Measurements from ENCODE around the gene APOL3.
"Not testable (repeated sequence)": the region's sequence is repeated elsewhere in the genome, so short reads cannot be mapped to it uniquely, and the experiment has no call there.

APOL3 gene

DNA sequence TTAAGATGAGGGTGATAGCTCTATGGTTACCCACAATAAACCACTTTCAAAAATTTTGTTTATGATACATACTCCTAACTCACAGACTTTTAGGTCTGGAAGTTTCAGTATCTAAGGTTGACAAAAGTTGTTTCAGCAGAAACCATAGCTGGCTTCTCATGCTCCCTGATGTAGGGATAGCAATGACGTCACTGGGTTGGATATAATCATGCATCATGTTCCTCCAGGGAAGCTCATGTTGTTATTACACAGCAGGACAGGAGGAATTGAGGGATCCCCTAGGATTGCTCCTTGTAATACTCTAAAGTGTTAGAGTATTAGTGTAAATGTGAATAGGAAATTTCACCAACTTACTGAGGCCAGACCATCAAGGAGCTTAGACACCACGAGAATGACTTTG is 23.6 kb downstream of the APOL3 start:
- DNase-seq: no peak
- ATAC-seq: no peak
- Mint-ChIP-seq H3K4me3 (no peak overlapping the region), H3K27me3 (no peaks in the 10 kb centered on the region), H3K9me3 (no peaks in the 10 kb centered on the region), H3K4me1 (peaks cover 20% of the 10 kb centered on the region), H3K27ac (no peak overlapping the region)

DNA sequence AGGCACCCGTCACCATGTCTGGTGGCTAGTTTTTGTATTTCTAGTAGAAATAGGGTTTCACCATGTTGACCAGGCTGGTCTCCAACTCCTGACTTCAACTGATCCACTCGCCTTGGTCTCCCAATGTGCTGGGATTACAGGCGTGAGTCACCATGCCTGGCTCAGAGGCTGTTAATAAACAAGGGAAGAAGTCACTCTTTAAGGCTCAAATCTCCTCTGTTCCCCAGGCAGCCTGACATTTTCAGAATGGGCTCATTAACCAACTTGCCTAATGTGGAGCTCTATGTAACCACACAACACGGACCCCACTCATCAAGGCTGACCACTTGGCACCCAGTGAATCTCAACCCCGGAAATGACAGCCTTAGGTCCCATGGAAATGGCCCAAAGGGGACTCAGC is 24.1 kb downstream of the APOL3 start:
- no peak overlapping the region for H3K27ac Mint-ChIP-seq
- H3K4me1 Mint-ChIP-seq: peaks cover 20% of the 10 kb centered on the region
- H3K9me3 Mint-ChIP-seq: no peaks in the 10 kb centered on the region
- H3K27me3 Mint-ChIP-seq: no peaks in the 10 kb centered on the region
- no peak for ATAC-seq
- DNase-seq: no peak
- H3K4me3 Mint-ChIP-seq: no peak overlapping the region

DNA sequence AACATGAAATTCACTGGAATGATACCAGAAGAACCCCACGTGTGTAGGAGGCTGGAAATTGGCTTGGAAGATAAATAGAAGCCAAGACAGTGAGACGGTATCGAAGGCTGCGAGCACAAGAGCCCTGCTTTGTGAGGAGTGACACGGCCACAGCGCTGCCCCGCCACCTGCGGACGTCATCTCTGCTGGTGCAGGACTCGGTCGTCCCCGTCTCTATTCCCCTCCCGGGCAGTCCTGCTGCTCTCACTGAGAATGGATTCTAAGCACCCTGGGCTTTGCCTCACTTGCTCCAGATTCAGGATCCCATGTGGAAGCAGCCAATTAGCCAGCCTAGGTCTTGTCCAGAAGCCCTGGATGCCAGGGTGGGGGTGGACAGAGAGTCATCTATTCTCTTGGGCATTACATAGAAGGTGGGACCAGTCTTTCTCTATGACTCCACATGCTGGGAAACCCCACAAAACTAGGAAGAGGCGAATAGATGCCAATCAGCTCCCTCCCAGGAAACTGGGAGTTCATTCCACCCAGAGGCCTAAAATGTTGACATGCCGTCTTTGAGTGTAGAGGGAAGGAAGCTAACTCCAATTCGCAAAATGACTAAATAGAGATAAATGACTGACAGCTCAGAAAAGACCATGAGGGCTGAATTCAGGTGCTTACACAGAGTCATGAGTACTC is 25.1 kb downstream of the APOL3 start:
- Mint-ChIP-seq H3K9me3 (no peaks in the 10 kb centered on the region), H3K27ac (no peak overlapping the region), H3K4me1 (peaks cover 20% of the 10 kb centered on the region), H3K27me3 (no peaks in the 10 kb centered on the region), H3K4me3 (no peak overlapping the region)
- DNase-seq: no peak
- no peak for ATAC-seq

DNA sequence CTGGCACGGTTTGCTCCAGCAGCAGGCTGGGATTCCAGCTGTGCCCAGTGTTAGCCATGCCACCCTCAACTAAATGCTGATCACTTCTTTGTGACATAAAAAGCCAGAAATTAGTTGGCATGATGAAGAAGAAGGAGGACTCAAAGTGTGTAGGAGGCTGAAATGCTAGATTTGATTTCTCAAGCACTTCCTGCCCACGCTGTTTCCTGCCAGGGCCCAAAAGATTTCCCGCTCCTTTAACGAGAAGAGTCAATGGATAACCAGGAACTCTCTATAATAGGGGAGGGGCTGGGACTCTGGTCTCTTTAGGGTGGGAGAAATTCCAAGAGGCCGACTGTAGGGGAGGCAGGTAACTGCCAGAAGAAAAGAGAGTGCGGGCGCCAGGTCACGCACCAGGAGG is 26.4 kb downstream of the APOL3 start:
- Mint-ChIP-seq H3K27ac (peak overlapping the region in 1 of 2 donors; percentile 46), H3K27me3 (no peaks in the 10 kb centered on the region), H3K9me3 (no peaks in the 10 kb centered on the region), H3K4me3 (no peak overlapping the region), H3K4me1 (peaks cover 19% of the 10 kb centered on the region)
- DNase-seq: no peak
- peak; percentile 45 for ATAC-seq

DNA sequence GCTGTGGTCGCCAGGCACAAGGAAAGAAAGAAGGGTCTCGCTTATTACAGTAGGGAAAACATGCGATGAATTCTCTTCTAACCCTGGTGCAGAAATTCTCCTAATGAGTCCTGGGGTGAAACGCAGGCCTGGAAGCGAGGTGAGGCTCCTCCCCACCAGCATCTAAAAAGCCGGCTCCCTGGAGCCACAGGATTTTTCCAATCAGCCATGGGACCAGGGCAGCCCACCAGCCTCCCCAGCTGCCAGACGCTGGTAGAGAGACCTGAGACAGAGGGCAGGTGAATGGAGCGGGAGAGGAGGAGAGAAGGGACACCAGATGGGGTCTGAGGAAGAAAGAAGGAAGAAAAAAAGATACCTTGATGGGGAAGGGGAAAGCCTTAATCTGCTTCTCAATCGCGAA is 28.6 kb downstream of the APOL3 start:
- H3K27ac Mint-ChIP-seq: no peak overlapping the region
- H3K4me3 Mint-ChIP-seq: no peak overlapping the region
- H3K4me1 Mint-ChIP-seq: peaks cover 14% of the 10 kb centered on the region

DNA sequence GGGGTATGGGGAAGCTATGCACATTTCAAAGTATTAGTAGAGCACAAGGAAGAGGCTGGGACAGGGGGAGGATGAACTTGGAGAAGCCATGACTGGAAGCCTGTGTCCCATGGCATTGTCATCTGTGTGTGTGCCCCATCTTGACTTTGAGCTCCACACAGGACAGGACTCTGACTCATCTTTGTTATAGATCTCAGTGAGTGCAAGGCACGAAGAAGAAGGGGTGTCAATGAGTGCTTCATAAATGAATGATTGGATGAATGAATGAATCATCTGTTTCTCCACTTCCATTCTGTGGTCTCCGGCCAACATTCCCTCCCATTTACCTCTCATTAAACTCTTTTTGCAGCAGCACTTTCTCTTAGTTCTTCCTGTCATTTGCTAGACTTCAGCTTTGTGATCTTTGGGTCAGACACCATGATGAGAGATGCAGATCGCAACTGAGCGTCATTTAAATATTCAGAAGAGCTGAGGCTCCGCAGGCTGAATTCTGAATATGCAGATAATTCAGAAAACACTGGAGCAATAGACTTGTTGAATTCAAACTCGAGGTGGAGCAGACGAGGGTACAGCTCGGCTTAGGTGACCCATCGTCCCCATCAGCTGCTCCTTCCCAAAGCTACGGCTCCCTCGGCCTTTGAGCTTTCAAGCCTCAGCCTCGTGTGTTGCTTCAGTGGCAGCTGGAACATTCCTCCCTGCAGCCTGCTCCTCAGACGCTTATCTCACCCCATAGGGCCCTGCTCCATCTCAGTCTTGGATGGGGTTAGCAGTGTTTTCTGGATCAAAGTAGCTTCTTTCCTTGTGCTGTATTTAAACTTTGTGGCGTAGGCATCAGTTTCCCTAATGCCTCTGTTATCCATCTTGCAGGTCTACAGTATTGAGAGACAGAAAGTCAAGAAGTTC is 30.8 kb downstream of the APOL3 start:
- H3K9me3 Mint-ChIP-seq: no peaks in the 10 kb centered on the region

More for the DNA sequence above, 28.6 kb downstream of the APOL3 start:
- Mint-ChIP-seq H3K9me3 (no peaks in the 10 kb centered on the region), H3K27me3 (peaks cover 3% of the 10 kb centered on the region)
- ATAC-seq (no peak), DNase-seq (no peak)

DNA sequence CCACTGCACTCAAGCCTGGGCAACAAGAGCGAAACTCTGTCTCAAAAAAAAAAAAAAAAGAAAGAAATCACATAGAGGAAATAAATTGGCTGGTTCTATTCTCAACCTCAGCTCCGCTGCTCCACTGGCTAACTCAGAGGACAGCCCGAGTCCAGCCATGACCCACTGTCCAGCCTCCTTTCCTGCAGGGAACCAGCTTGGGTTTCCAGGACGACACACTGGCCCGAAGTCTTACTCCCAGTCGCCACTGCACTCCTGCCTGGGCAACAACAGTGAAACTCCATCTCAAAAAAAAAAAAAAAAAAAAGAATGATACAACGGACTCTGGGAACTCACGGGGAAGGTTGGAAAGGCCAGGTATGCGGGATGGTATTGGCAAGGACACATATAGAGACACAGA is 31.5 kb downstream of the APOL3 start:
- Mint-ChIP-seq H3K9me3 (no peaks in the 10 kb centered on the region), H3K4me3 (no peak overlapping the region), H3K4me1 (peaks cover 14% of the 10 kb centered on the region), H3K27me3 (peaks cover 8% of the 10 kb centered on the region), H3K27ac (no peak overlapping the region)
- ATAC-seq: no peak
- no peak for DNase-seq

More for the DNA sequence above, 30.8 kb downstream of the APOL3 start:
- Mint-ChIP-seq H3K27ac (peak overlapping the region; percentile 37 to 77), H3K27me3 (peaks cover 8% of the 10 kb centered on the region), H3K4me3 (no peak overlapping the region), H3K4me1 (peaks cover 14% of the 10 kb centered on the region)
- no peak for DNase-seq
- ATAC-seq: no peak

DNA sequence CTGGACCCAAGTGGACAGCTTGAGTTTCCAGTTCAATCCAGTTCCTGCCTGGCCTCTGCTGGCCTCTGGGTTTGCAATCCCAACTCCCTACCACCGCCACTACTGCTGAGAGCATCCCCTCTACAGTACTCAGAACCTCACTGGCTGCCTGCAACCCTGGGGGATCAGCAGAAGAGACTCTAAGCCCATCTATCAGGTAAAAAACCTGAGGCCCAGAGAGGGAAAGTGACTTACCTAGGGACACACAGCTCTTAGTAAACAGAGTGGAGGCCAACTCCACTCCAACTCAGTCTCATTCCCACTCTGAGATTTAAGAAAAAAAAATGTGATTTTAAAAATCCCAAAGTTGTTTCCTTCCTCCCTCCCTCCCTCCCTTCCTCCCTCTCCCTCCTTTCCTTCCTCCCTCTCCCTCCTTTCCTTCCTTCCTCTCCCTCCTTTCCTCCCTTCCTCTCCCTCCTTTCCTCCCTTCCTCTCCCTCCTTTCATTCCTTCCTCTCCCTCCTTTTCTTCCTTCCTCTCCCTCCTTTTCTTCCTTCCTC is 34.5 kb downstream of the APOL3 start:
- H3K9me3 Mint-ChIP-seq: no peaks in the 10 kb centered on the region
- H3K27me3 Mint-ChIP-seq: peaks cover 8% of the 10 kb centered on the region
- H3K4me3 Mint-ChIP-seq: no peak overlapping the region
- H3K4me1 Mint-ChIP-seq: peaks cover 17% of the 10 kb centered on the region
- no peak for ATAC-seq
- H3K27ac Mint-ChIP-seq: no peak overlapping the region
- DNase-seq: no peak

DNA sequence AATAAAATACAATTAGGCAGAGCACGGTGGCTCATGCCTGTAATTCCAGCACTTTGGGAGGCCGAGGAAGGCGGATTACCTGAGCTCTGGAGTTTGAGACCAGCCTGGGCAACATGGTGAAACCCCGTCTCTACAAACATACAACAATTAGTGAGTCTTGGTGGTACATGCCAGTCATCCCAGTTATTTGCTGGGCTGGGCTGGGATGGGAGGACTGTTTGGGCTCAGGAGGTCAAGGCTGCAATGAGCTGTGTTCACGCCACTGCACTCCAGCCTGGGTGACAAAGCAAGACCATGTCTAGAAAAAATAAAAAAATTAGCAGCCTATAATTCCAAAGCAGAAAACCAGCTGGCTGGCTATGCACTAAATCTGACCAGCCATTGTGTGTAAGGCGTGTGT is 35.1 kb downstream of the APOL3 start:
- no peak for ATAC-seq
- no peak for DNase-seq
- Mint-ChIP-seq H3K4me1 (peaks cover 17% of the 10 kb centered on the region), H3K9me3 (no peaks in the 10 kb centered on the region), H3K4me3 (no peak overlapping the region), H3K27me3 (peaks cover 8% of the 10 kb centered on the region), H3K27ac (no peak overlapping the region)

DNA sequence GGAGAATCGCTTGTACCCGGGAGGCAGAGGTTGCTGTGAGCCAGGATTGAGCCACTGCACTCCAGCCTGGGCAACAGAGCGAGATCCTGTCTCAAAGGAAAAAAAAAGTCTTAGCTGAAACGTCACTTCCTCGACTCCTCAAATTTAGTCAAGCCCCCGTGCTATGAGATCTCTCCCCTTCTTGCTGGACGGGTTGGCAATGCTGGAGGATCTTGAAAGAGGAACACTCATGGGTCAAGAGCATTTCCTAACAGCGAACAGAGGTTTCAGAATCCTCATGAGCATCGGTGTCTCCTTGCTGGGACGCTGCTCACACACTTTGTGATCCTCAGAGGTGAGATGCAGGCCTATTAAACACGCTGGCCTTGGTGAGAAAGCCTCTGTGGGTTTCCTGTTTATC is 35.9 kb downstream of the APOL3 start:
- H3K4me1 Mint-ChIP-seq: peaks cover 17% of the 10 kb centered on the region
- H3K4me3 Mint-ChIP-seq: no peak overlapping the region
- DNase-seq (no peak), ATAC-seq (no peak)
- H3K27me3 Mint-ChIP-seq: peaks cover 8% of the 10 kb centered on the region
- no peak overlapping the region for H3K27ac Mint-ChIP-seq
- H3K9me3 Mint-ChIP-seq: no peaks in the 10 kb centered on the region

DNA sequence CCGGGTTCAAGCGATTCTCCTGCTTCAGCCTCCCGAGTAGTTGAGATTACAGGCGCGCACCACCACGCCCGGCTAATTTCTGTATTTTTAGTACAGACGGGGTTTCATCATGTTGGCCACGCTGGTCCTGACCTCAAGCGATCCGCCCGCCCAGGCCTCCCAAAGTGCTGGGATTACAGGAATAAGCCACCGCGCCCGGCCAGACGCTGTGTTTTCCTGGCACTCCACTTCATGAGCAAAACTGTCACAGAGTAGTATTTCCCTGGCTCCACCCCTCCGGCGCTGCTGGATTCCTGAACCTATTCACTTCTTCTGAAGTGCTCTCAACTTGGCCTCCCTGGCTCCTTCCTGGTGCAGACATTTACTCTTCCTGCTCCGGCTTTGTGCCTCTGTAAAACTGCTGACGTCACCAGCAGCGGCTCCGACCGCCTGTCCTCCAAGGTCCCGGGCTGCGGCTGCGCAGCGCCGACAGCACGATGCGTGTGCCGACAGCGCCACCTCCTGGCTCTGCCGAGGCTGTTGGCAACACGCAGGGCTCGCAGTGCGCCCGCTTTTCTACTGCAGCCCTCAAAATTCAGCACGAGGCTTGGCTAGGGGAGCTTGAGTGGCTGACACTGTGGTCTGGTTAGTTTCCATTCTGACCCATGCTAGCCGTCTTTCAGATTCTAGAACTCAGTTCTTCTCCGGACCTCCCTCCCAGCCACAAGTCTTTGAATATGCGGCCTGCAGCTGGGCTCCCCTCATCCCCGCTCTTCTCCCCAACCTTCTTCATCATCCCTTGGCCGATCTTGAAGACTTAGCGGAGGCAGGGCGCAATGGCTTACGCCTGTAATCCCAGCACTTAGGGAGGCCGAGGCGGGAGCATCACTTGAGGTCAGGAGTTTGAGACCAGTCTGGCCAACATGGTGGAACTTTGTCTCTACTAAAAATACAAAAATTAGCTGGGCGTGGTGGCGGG is 36.6 kb downstream of the APOL3 start:
- peak; percentile 98 for ATAC-seq
- Mint-ChIP-seq H3K27ac (peak overlapping the region; percentile 84 to 86), H3K9me3 (no peaks in the 10 kb centered on the region), H3K4me1 (peaks cover 17% of the 10 kb centered on the region), H3K27me3 (peaks cover 8% of the 10 kb centered on the region), H3K4me3 (peak overlapping the region; percentile 70 to 73)
- peak; percentile 89 to 93 for DNase-seq

DNA sequence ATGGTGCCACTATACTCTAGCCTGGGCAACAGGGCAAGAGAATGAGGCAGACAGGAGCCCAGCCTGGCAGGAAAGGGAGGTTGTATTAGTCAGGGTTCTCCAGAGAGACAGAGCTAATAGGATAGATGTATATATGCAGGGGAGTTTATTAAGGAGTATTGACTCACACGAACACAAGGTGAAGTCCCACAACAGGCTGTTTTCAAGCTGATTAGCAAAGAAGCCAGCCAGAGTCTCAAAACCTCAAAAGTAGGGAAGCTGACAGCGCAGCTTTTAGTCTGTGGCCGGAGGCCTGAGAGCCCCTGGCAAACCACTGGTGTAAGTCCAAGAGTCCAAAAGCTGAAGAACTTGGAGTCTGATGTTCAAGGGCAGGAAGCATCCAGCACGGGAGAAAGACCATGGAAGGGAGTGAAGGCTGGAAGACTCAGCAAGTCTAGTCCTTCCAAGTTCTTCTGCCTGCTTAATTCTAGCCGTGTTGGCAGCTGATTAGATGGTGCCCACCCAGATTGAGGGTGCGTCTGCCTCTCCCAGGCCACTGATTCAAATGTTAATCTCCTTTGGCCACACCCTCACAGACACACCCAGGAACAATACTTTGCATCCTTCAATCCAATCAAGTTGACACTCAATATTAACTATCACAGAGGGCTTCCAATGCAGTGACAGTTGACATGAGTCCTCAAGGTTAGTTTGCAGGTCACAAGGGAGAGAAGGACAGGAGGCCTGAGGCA is 39.8 kb downstream of the APOL3 start:
- not testable (repeated sequence) for H3K27me3 Mint-ChIP-seq, ATAC-seq, H3K9me3 Mint-ChIP-seq, H3K4me3 Mint-ChIP-seq, DNase-seq
- H3K27ac Mint-ChIP-seq: peak overlapping the region; percentile 26 to 67
- H3K4me1 Mint-ChIP-seq: peaks cover 17% of the 10 kb centered on the region

DNA sequence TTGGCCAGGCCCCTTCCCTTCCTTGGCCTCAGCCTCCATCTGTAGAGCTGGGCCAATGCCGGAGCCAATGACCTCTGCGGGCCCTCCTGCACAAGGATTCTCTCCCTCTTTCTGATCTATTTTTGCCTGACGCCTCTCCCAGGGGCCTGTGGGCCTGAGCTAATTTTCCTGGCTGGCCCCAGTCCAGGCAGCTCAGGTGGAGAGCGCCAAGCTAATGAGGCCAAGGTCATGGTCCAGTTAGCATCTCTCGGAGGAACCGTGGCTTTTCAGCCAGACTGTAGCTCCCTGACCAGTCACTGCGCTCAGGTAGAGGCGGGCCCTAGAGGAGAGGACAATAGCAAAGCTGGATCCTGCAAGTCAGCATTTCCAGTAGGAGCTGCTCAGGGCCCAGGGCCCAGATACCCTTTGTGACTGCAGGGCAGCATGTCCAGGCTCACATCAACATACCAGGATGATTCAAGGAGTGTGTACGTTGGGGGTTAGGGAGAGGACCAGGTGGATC is 43.5 kb downstream of the APOL3 start:
- no peaks in the 10 kb centered on the region for H3K4me1 Mint-ChIP-seq
- no peak overlapping the region for H3K4me3 Mint-ChIP-seq
- DNase-seq: no peak
- no peak overlapping the region for H3K27ac Mint-ChIP-seq
- H3K27me3 Mint-ChIP-seq: no peaks in the 10 kb centered on the region
- ATAC-seq: no peak
- no peaks in the 10 kb centered on the region for H3K9me3 Mint-ChIP-seq

DNA sequence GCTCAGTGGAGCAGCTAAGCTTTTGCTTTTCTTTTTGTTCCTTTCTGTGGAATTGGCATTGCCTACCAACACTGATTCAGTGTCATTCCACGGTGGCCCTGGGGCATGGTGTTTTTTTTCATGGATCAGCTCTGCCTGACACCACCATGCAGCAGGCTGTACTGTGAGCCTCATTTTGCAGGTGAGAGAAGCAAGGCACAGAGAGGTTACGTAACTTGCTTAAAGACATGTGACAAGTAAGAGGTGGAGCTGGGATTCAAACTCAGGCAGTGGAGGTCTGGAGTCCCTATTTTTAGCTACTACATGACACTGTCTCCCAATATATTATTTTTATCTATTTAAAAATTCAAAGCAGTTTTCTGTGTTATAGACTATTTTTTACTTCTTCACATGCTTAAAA is 44.4 kb downstream of the APOL3 start:
- Mint-ChIP-seq H3K4me3 (no peak overlapping the region), H3K4me1 (no peaks in the 10 kb centered on the region), H3K27ac (no peak overlapping the region), H3K27me3 (no peaks in the 10 kb centered on the region), H3K9me3 (no peaks in the 10 kb centered on the region)
- DNase-seq (no peak), ATAC-seq (no peak)
